GM18517 (cell line): ENCODE data around the gene PLEKHJ1.
"Not testable (repeated sequence)": the region's sequence is repeated elsewhere in the genome, so short reads cannot be mapped to it uniquely, and the experiment has no call there.

Experiments
- ATAC-seq: cut with Tn5 transposase; IDR thresholded peaks from one replicate; pipeline ENCODE4 v1.9.1; 2021; ENCODE audit warnings: mild to moderate bottlenecking, moderate library complexity; ENCODE audit not compliant: unreplicated experiment

PLEKHJ1 gene

GRCh38 chr19:2236314-2237050 lies at the start of gene PLEKHJ1, which contains the start of gene SF3A2:
Gene PLEKHJ1 (minus strand): TSS chr19:2236329. CDS start chr19:2236248, 81 bp downstream.
Gene SF3A2 (plus strand): TSS chr19:2236824. CDS start chr19:2243419, 6,595 bp downstream.
- ATAC-seq: peak; percentile 74

- ATAC-seq: no peak
Measured at GRCh38 chr19:2283835-2284507, 47.8 kb upstream of the PLEKHJ1 start.

GRCh38 chr19:2282862-2283237 lies 46.7 kb upstream of the PLEKHJ1 start:
- ATAC-seq: no peak

- ATAC-seq: no peak
Measured at GRCh38 chr19:2282062-2282861, 46.1 kb upstream of the PLEKHJ1 start, which contains the start of gene PEAK3. Gene PEAK3 (minus strand): TSS chr19:2282175. CDS start chr19:2280931, 1,244 bp downstream.

- not testable (repeated sequence) for ATAC-seq
Measured at GRCh38 chr19:2281265-2282061, 45.3 kb upstream of the PLEKHJ1 start.

GRCh38 chr19:2280633-2281264 lies 44.6 kb upstream of the PLEKHJ1 start:
- no peak for ATAC-seq

- ATAC-seq: no peak
Measured at GRCh38 chr19:2278459-2279158, 42.5 kb upstream of the PLEKHJ1 start.

GRCh38 chr19:2277138-2277537 lies 41.0 kb upstream of the PLEKHJ1 start:
- ATAC-seq: no peak

- no peak for ATAC-seq
Measured at GRCh38 chr19:2276429-2276986, 40.4 kb upstream of the PLEKHJ1 start.

GRCh38 chr19:2275588-2276428 lies 39.7 kb upstream of the PLEKHJ1 start:
- no peak for ATAC-seq

- ATAC-seq: no peak
Measured at GRCh38 chr19:2274931-2275535, 38.9 kb upstream of the PLEKHJ1 start.

GRCh38 chr19:2274185-2274711 lies 38.1 kb upstream of the PLEKHJ1 start:
- no peak for ATAC-seq

- ATAC-seq: no peak
Measured at GRCh38 chr19:2273356-2274184, 37.4 kb upstream of the PLEKHJ1 start.

GRCh38 chr19:2271234-2272103 lies 35.3 kb upstream of the PLEKHJ1 start:
- ATAC-seq: no peak

GRCh38 chr19:2270423-2271233 lies 34.5 kb upstream of the PLEKHJ1 start:
- no peak for ATAC-seq
